GM19193 (cell line): ENCODE data around the gene AOAH.

Experiments
- POLR2A ChIP-seq: IDR thresholded peaks from 4 replicates; pipeline ENCODE4 v1.6.1; 2011; ENCODE audit not compliant: insufficient read depth, insufficient read length; ENCODE audit errors: extremely low read depth

AOAH gene

DNA sequence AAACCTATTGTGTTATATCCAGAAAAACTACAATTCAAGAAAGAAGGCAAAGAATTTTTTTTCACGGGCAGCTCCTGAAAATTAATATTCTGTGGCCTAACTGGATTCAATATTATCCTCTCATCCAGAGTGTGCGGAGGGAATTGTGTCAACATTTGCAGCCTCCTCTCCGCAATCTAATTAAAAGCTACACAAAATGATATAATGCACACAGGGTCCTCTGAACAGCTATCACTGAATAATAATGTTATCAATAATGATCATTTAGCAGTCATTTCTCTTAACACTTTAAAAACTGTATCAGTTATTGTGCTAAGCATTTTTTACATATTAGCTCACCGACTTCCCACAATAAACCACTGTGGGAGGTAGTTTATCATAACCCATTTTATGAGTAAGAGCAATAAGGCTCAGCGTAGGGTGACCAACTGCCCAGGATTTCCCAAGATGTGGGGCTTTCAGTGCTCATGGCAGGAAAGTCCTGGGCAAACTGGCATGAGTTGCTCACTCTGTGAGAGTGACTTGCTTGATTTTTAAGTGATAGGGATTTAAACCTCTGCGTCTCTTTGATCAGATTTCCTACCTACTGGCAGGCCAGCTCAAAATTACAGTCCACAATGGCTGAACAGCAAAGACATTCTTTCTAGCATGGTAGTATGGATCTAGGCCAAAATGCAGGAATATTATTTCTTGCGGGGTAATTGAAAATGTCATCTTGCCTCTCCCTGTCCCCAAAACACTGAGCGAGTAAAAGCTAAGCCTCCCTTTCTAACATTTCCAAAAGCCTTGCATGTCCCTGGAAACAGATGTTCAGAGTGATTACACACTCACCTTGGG lies 65.7 kb downstream of the AOAH start:
- no peak for TF ChIP-seq POLR2A

DNA sequence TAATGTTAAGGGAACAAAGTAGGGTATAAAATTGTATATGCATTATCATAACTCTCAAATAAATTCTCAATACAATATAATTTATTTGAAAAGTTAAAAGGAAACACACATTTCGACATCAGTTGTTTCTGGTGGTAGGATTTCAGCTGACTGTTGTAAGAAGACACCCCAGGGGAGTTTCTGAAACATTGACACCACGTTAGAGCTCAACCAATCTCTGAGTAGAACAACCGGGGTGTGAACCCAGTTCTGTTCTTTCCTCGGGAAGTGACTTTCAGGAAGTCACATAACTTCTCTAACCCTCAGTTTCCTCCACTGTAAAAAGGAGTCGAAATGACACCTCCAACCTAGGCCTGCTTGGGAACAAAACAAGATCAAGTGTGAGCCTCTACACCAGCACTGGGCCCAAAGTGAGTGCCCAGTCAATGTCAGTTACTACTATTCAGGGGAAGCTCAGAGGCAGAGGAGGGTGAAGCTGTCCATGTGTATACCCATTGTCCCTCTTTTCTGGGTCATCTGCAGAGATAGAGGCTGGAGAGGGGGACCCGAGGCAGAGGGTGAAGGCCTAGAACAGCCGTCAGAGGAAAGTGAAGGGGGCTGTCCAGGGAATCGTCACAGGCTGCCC lies 67.1 kb downstream of the AOAH start:
- no peak for TF ChIP-seq POLR2A

GRCh38 chr7:36654436-36654835 lies 69.9 kb downstream of the AOAH start:
- TF ChIP-seq POLR2A = no peak

- TF ChIP-seq POLR2A = no peak
These were observed 70.5 kb downstream of the AOAH start for GRCh38 chr7:36653663-36654355.

- TF ChIP-seq POLR2A = no peak
These were observed 71.2 kb downstream of the AOAH start for GRCh38 chr7:36653008-36653662.

- TF ChIP-seq POLR2A = no peak
These were observed 71.9 kb downstream of the AOAH start for GRCh38 chr7:36652431-36652830.

GRCh38 chr7:36651404-36651803 lies 72.9 kb downstream of the AOAH start:
- TF ChIP-seq POLR2A = no peak

DNA sequence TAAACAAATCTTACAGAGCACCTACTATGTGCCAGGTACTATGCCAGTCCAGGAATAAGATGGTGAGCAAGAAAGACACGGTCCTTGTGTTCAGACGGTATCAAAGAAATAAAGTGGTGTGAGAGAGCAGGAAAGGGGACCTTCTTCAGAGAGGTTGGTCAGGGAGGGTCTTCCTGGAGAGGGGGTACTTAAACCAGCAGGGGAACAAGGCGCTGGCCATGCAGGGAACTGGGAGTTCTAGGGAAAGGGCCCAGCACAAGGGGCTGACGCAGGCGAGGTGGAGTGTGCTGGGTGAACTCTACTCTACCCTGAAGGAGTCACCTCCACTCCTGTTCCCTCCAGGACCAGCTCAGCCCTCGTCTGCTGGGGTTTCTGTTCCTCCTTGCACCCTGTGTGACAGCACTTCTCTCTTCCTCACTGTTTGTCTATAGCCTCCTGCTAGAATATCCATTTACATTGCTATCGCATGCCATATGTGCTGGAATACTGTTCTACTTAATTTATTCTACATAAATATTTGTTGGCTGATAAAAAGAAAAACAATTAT lies 73.5 kb downstream of the AOAH start:
- TF ChIP-seq POLR2A = no peak

- TF ChIP-seq POLR2A = no peak
These were observed 74.0 kb downstream of the AOAH start for GRCh38 chr7:36650320-36650719.

DNA sequence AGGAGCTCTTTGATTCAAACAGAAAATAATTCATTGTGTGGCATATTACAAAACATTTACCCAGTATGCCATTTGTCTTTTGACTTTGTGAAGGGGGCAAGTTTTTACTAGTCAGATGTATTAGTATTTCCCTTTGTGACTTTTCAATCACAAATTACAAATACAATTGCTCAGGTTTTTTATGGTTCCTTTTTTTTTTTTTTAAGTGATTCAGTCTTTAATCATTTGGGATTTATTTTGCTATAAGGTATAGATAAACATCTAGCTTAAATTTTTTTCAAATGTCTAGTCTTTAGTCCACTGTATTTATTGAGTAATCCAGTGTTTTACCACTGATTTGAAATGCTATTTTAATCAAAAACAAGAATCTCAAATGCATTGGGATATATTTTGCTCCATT lies 75.9 kb downstream of the AOAH start:
- TF ChIP-seq POLR2A = no peak

DNA sequence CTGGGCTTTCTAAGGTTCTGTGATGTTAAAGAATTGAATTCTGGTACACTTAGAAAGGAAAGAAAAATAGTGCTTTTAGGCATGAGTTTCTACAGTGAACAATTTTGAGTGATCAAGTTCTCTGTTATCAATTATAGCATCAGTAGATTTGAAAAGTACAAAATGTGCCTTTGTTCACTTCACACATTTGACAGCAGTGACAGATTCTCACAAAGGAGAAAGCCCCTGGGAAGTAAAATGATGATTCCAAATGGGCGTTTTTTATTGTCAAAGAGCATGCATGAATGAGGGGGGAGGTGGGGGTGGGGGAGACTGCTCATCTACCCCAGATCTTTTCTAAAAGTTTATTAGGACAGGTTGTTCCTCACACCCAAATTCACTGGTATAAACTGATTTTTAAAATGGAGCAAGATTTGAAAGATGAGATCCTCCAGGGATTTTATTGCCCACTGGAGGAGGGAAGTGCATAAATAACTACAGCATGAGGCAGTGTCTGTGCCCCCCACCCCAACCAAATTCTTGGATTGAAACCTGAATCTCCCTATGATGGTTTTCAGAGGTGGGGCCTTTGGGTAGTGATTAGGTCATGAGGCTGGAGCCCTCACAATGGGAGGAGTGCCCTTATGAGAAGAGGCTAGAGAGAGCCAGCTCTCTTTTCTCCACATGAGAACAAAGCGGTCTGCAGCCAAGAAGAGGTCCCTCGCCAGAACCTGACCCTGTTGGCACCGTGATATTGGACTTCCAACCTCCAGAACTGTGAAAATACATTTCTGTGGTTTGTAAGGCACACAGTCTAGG lies 79.5 kb downstream of the AOAH start:
- no peak for TF ChIP-seq POLR2A

DNA sequence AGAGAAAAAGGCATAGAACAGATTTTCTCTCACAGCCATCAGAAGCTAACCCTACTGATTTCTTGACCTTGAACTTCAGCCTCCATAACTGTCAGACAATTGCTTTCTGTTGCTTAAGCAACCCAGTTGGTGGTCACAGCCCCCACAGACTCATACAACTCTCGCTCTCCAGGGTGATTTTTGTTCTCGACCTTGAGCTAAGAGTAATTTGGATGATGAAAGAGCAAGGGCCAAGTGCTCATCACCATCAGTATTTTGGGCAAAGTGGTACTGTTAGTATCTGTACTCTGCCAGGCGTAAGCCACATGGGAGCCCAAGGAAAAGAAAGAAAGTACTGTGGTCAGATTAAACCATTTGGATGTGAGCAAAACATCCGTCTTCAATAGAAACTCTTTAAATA lies 81.9 kb downstream of the AOAH start:
- no peak for TF ChIP-seq POLR2A

- TF ChIP-seq POLR2A = no peak
These were observed 82.3 kb downstream of the AOAH start for GRCh38 chr7:36642010-36642409.

- no peak for TF ChIP-seq POLR2A
These were observed 83.6 kb downstream of the AOAH start for GRCh38 chr7:36640682-36641081.
